H1 (cell line): ENCODE results near the gene CSNK1A1. TPM values are rescaled to one million over a fixed set of nuclear protein-coding genes. Genes with fewer than 3 reads are reported as not detected.
"Not testable (repeated sequence)": the region's sequence is repeated elsewhere in the genome, so short reads cannot be mapped to it uniquely, and the experiment has no call there.

Experiments used
- CTCF ChIA-PET: fragments of 300-600 bp; sonication (Branson Sonifier 250); formaldehyde crosslinking; loops from one replicate; lab custom pipeline; 2021; ENCODE audit not compliant: partially characterized antibody; lab: Charles Lee
- POLR2A ChIA-PET: fragments of 300-600 bp; sonication (Branson Sonifier 250); formaldehyde crosslinking; loops from one replicate; lab custom pipeline; 2021; ENCODE audit warnings: inconsistent platforms; ENCODE audit not compliant: partially characterized antibody; lab: Charles Lee
- DNase-seq, 2 experiments: peaks; one replicate each; pipeline versions ENCODE4 v3.0.0 to v3.0.0-alpha.2; 2010 to 2022; ENCODE audit warnings: low spot score in 2 of 2, low read depth in 1 of 2, mixed read lengths in 1 of 2
- FAIRE-seq: peaks from 2 replicates; lab custom pipeline; 2011; peaks lifted over from hg19 to GRCh38; lab: Jason Lieb, UNC
- H2AFZ ChIP-seq: 2 replicates; pipeline ENCODE4 v1.8.1; 2012; ENCODE audit warnings: low read length, inconsistent platforms
- H2AK5ac ChIP-seq: 2 replicates; pipeline ENCODE4 v1.6.1; 2013; ENCODE audit warnings: low read depth, low read length
- H2BK120ac ChIP-seq: replicated peaks from 2 replicates; pipeline ENCODE3; 2013; ENCODE audit warnings: low read depth, low read length, inconsistent platforms
- H2BK12ac ChIP-seq: 2 replicates; pipeline ENCODE4 v1.6.1; 2013; ENCODE audit warnings: low read depth, low read length
- H2BK15ac ChIP-seq: 2 replicates; pipeline ENCODE4 v1.6.1; 2013; ENCODE audit warnings: low read length
- H2BK20ac ChIP-seq: 2 replicates; pipeline ENCODE4 v1.6.1; 2013; ENCODE audit warnings: low read length
- H2BK5ac ChIP-seq: 2 replicates; pipeline ENCODE4 v1.6.1; 2013; ENCODE audit warnings: low read depth, low read length
- H3K14ac ChIP-seq: 2 replicates; pipeline ENCODE4 v1.6.1; 2013; ENCODE audit warnings: inconsistent platforms; ENCODE audit not compliant: insufficient read length
- H3K18ac ChIP-seq: 2 replicates; pipeline ENCODE4 v1.6.1; 2013; ENCODE audit warnings: low read length; ENCODE audit errors: extremely low read depth
- H3K23ac ChIP-seq: 2 replicates; pipeline ENCODE4 v1.6.1; 2013; ENCODE audit warnings: inconsistent platforms; ENCODE audit not compliant: insufficient read length
- H3K23me2 ChIP-seq: 2 replicates; pipeline ENCODE4 v1.6.1; 2013; ENCODE audit warnings: low read depth, low read length
- H3K27ac ChIP-seq: 2 replicates; pipeline ENCODE4 v1.6.1; 2011; ENCODE audit warnings: low read depth, low read length, inconsistent platforms
- H3K27me3 ChIP-seq, 4 experiments: replicated peaks in 1 of 4; 1 replicate in 1 of 4; 2 replicates in 3 of 4; pipeline versions ENCODE4 v1.6.1 to v1.8.1; 2011 to 2013; ENCODE audit warnings: low read length in 3 of 4, mild to moderate bottlenecking in 3 of 4, inconsistent platforms in 2 of 4, mixed read lengths in 2 of 4, moderate library complexity in 1 of 4; ENCODE audit not compliant: control insufficient read depth in 3 of 4, insufficient read depth in 3 of 4; ENCODE audit errors: extremely low read depth in 1 of 4
- H3K36me3 ChIP-seq, 4 experiments: 2 replicates each; pipeline versions ENCODE4 v1.6.1 to v1.8.1; 2011 to 2013; ENCODE audit warnings: mild to moderate bottlenecking in 4 of 4, low read length in 3 of 4, moderate library complexity in 2 of 4, control low read depth in 1 of 4, inconsistent platforms in 1 of 4; ENCODE audit not compliant: insufficient read depth in 4 of 4, control insufficient read depth in 2 of 4
- H3K4ac ChIP-seq: replicated peaks from 2 replicates; pipeline ENCODE3; 2013; ENCODE audit warnings: low read length, low read depth, mixed read lengths, inconsistent platforms; ENCODE audit not compliant: insufficient read length
- H3K4me1 ChIP-seq, 4 experiments: replicated peaks in 1 of 4; 1 replicate in 1 of 4; 2 replicates in 3 of 4; pipeline versions ENCODE4 v1.6.1 to v1.8.1; 2011 to 2013; ENCODE audit warnings: low read length in 3 of 4, inconsistent platforms in 2 of 4, mixed read lengths in 1 of 4; ENCODE audit not compliant: insufficient read depth in 4 of 4, control insufficient read depth in 3 of 4
- H3K4me2 ChIP-seq, 2 experiments: 2 replicates each; pipeline versions ENCODE4 v1.6.1 to v1.8.1; 2011 to 2013; ENCODE audit warnings: low read depth in 2 of 2, low read length in 2 of 2, control low read depth in 1 of 2, inconsistent platforms in 1 of 2, mild to moderate bottlenecking in 1 of 2; ENCODE audit not compliant: insufficient read depth in 1 of 2
- H3K4me3 ChIP-seq, 4 experiments: fragments of 200-600, 300-600 bp in 1 of 4; sonication (generic), shearing (Covaris generic), sonication (Bioruptor Twin) in 1 of 4; 2 replicates each; pipeline versions ENCODE4 v1.5.1 to v1.8.1; 2011 to 2016; ENCODE audit warnings: low read length in 4 of 4, low read depth in 3 of 4, control low read depth in 2 of 4, inconsistent platforms in 2 of 4, mild to moderate bottlenecking in 2 of 4, mixed read lengths in 1 of 4, moderate library complexity in 1 of 4; ENCODE audit not compliant: insufficient read depth in 2 of 4; ENCODE audit errors: extremely low read depth in 1 of 4
- H3K56ac ChIP-seq: replicated peaks from 2 replicates; pipeline ENCODE3; 2013; ENCODE audit warnings: low read depth, mild to moderate bottlenecking, mixed read lengths, low read length, inconsistent platforms; ENCODE audit not compliant: insufficient read length
- H3K79me1 ChIP-seq: 2 replicates; pipeline ENCODE4 v1.6.1; 2013; ENCODE audit warnings: low read depth, low read length, control low read depth
- H3K79me2 ChIP-seq, 2 experiments: 2 replicates each; pipeline versions ENCODE4 v1.6.1 to v1.8.1; 2012 to 2013; ENCODE audit warnings: low read length in 2 of 2, mild to moderate bottlenecking in 2 of 2, inconsistent platforms in 1 of 2; ENCODE audit not compliant: insufficient read depth in 2 of 2, control insufficient read depth in 1 of 2
- H3K9ac ChIP-seq, 4 experiments: replicated peaks in 1 of 4; 1 replicate in 1 of 4; 2 replicates in 3 of 4; pipeline versions ENCODE4 v1.6.1 to v1.8.1; 2011 to 2013; ENCODE audit warnings: low read depth in 3 of 4, low read length in 3 of 4, control low read depth in 2 of 4, mild to moderate bottlenecking in 2 of 4, moderate library complexity in 2 of 4, inconsistent platforms in 1 of 4; ENCODE audit errors: extremely low read depth in 1 of 4
- H3K9me3 ChIP-seq, 2 experiments: 2 replicates each; pipeline versions ENCODE4 v1.6.1 to v1.8.1; 2012 to 2013; ENCODE audit warnings: mild to moderate bottlenecking in 2 of 2, moderate library complexity in 2 of 2, control low read depth in 1 of 2, inconsistent platforms in 1 of 2, low read depth in 1 of 2, low read length in 1 of 2, mixed read lengths in 1 of 2; ENCODE audit not compliant: insufficient read depth in 2 of 2
- H4K20me1 ChIP-seq, 2 experiments: replicated peaks in 1 of 2; 2 replicates each; pipeline versions ENCODE3 to v1.8.1; 2011 to 2013; ENCODE audit warnings: inconsistent platforms in 2 of 2, low read length in 2 of 2, mild to moderate bottlenecking in 1 of 2; ENCODE audit not compliant: insufficient read depth in 2 of 2, control insufficient read depth in 1 of 2
- H4K5ac ChIP-seq: 2 replicates; pipeline ENCODE4 v1.6.1; 2013; ENCODE audit warnings: low read length, low read depth, mixed read lengths, inconsistent platforms; ENCODE audit not compliant: insufficient read length
- H4K8ac ChIP-seq: 2 replicates; pipeline ENCODE4 v1.8.0; 2013; ENCODE audit warnings: mild to moderate bottlenecking, moderate library complexity, low read length, inconsistent platforms; ENCODE audit not compliant: insufficient read depth; ENCODE audit errors: extremely low read depth
- H4K91ac ChIP-seq: replicated peaks from 2 replicates; pipeline ENCODE3; 2013; ENCODE audit warnings: low read length, mixed read lengths, inconsistent platforms; ENCODE audit not compliant: insufficient read length
- ATF2 ChIP-seq: IDR thresholded peaks from 2 replicates; pipeline ENCODE4 v1.6.1; 2012; ENCODE audit warnings: low read length, inconsistent platforms
- CHD1 ChIP-seq: IDR thresholded peaks from 2 replicates; pipeline ENCODE4 v1.6.1; 2012; ENCODE audit warnings: low read depth, low read length, improper control_type of control experiment
- CHD2 ChIP-seq: IDR thresholded peaks from 2 replicates; pipeline ENCODE4 v1.6.1; 2012; ENCODE audit warnings: low read length, improper control_type of control experiment
- POLR2A ChIP-seq, 2 experiments: IDR thresholded peaks; 1 replicate in 1 of 2; 2 replicates in 1 of 2; pipeline ENCODE4 v1.6.1; 2011; ENCODE audit warnings: low read depth in 2 of 2, low read length in 2 of 2, mild to moderate bottlenecking in 2 of 2; ENCODE audit errors: control extremely low read depth in 1 of 2
- RXRA ChIP-seq: IDR thresholded peaks from 2 replicates; pipeline ENCODE4 v1.6.1; 2011; ENCODE audit warnings: low read depth, mild to moderate bottlenecking, low read length, moderate library complexity; ENCODE audit not compliant: insufficient read depth
- USF2 ChIP-seq: IDR thresholded peaks from 2 replicates; pipeline ENCODE4 v1.6.1; 2011; ENCODE audit warnings: low read length, improper control_type of control experiment
- WGBS, 2 experiments: shearing (Covaris generic) in 1 of 2; methylation state at CpG; one replicate each; pipeline versions ENCODE4 v1.1.6 to v1.1.7; 2013 to 2015; ENCODE audit warnings: low lambda C conversion rate in 2 of 2, mixed read lengths in 2 of 2, inconsistent platforms in 1 of 2, low coverage in 1 of 2, missing lambda C conversion rate in 1 of 2; ENCODE audit not compliant: insufficient replicate concordance in 2 of 2, insufficient coverage in 1 of 2, insufficient read length in 1 of 2; ENCODE audit errors: extremely low coverage in 1 of 2, missing lambda C conversion rate in 1 of 2; 5-methylcytosine and 5-hydroxymethylcytosine counted together
- polyA plus RNA-seq, 7 experiments: library from polyadenylated mRNA; depleted of rRNA in 3 of 7; stranded (reverse) in 5 of 7; unstranded in 2 of 7; fragments of >200 nt in 5 of 7; fragments of 200-250 nt in 2 of 7; gene quantifications; 1 replicate in 5 of 7; 2 replicates in 1 of 7; 4 replicates in 1 of 7; pipeline versions ENCODE4 v1.2.1 to v1.2.3, GENCODE V29; 2011 to 2013; ENCODE audit warnings: missing spikeins in 2 of 7, mixed read lengths in 2 of 7
- total RNA-seq: library from RNA; stranded (reverse); fragmentation: NEBNext Ultra II Directional; extraction: Animal tissue kit (Norgen Biotek cat#: 25700); gene quantifications from 2 replicates; pipeline ENCODE4 v1.2.1, GENCODE V29; 2021

The CSNK1A1 gene
- total and polyA plus RNA-seq, 2 of the 8 experiments (the other 6 are each of a cell fraction or from before 2014, with no cell fraction given), result 61.2 to 244 TPM

- no peak for TF ChIP-seq USF2
- no peak for TF ChIP-seq CHD2
- TF ChIP-seq POLR2A (IDR thresholded peaks at IDR 0.05; ENCODE audit: control extremely low read depth in 1 of 2, low read depth in 2 of 2, low read length in 2 of 2), result no peak
- no peak for TF ChIP-seq ATF2
- no peak for TF ChIP-seq RXRA
- TF ChIP-seq CHD1, result no peak
Observed at GRCh38 chr5:149596712-149597111, 45.5 kb upstream of the CSNK1A1 start (continued).

- H2BK5ac ChIP-seq, H3K9me3 ChIP-seq, H2BK20ac ChIP-seq, H3K18ac ChIP-seq, H4K20me1 ChIP-seq, H2AK5ac ChIP-seq, DNase-seq, H2AFZ ChIP-seq, H2BK120ac ChIP-seq, H4K91ac ChIP-seq, H3K14ac ChIP-seq, H4K8ac ChIP-seq, H3K27ac ChIP-seq, H3K4me3 ChIP-seq, H3K23me2 ChIP-seq, POLR2A ChIA-PET, H4K5ac ChIP-seq, H2BK12ac ChIP-seq, H3K4me2 ChIP-seq, H3K56ac ChIP-seq, H3K4me1 ChIP-seq, H3K23ac ChIP-seq, H3K4ac ChIP-seq, FAIRE-seq, H2BK15ac ChIP-seq, H3K79me2 ChIP-seq, H3K9ac ChIP-seq, H3K27me3 ChIP-seq, H3K79me1 ChIP-seq, H3K36me3 ChIP-seq: not testable (repeated sequence)
- CTCF ChIA-PET, result interaction anchor here (1.6 to 2.4 kb wide), 3 partner anchors 23 to 228 kb away, joined by 5 to 6 read pairs (median 6); no protein-coding TSS in a partner anchor
- WGBS, 2 experiments, result 84% methylated on average over 3 of the region's 3 CpGs; no CpG with 5 or more reads in 1 of the 2 experiments
Observed at GRCh38 chr5:149595105-149595504, 43.9 kb upstream of the CSNK1A1 start.
